H1 (cell line): ENCODE measurements around the gene ATP9B. TPM values are rescaled to one million over a fixed set of nuclear protein-coding genes. Genes with fewer than 3 reads are reported as not detected.

Source experiments
- ASH2L ChIP-seq: fragments of 200-600, 300-600 bp; sonication (generic); IDR thresholded peaks from one replicate; pipeline ENCODE4 v1.7.1; 2017; ENCODE audit warnings: low read length
- CHD7 ChIP-seq: fragments of 300-600 bp; sonication (generic); IDR thresholded peaks from 2 replicates; pipeline ENCODE4 v1.7.1; 2012; ENCODE audit warnings: low read length, moderate library complexity, mild to moderate bottlenecking, inconsistent platforms; ENCODE audit not compliant: insufficient replicate concordance
- KDM1A ChIP-seq: fragments of 200-600, 300-600 bp; sonication (generic); IDR thresholded peaks from 2 replicates; pipeline ENCODE4 v1.7.1; 2016; ENCODE audit warnings: mild to moderate bottlenecking, low read length, borderline replicate concordance
- RNF2 ChIP-seq: fragments of 200-900, 300-1000 bp; sonication (generic); IDR thresholded peaks from 2 replicates; pipeline ENCODE4 v1.7.1; 2016; ENCODE audit warnings: borderline replicate concordance, low read depth, mild to moderate bottlenecking, antibody characterized with exemption, low read length; ENCODE audit not compliant: poor library complexity, severe bottlenecking; ENCODE audit errors: missing control alignments
- SIN3A ChIP-seq, 2 experiments: IDR thresholded peaks in 1 of 2; conservative IDR thresholded peaks in 1 of 2; 2 replicates each; pipeline ENCODE4 v1.6.1; 2011 to 2012; ENCODE audit warnings: low read length in 2 of 2, improper control_type of control experiment in 1 of 2, low read depth in 1 of 2, mild to moderate bottlenecking in 1 of 2
- TAF1 ChIP-seq: IDR thresholded peaks from 2 replicates; pipeline ENCODE4 v1.6.1; 2011; ENCODE audit warnings: mild to moderate bottlenecking, low read depth, low read length
- polyA plus RNA-seq, 7 experiments: library from polyadenylated mRNA; depleted of rRNA in 3 of 7; stranded (reverse) in 5 of 7; unstranded in 2 of 7; fragments of >200 nt in 5 of 7; fragments of 200-250 nt in 2 of 7; gene quantifications; 1 replicate in 5 of 7; 2 replicates in 1 of 7; 4 replicates in 1 of 7; pipeline versions ENCODE4 v1.2.1 to v1.2.3, GENCODE V29; 2011 to 2013; ENCODE audit warnings: missing spikeins in 2 of 7, mixed read lengths in 2 of 7
- total RNA-seq: library from RNA; stranded (reverse); fragmentation: NEBNext Ultra II Directional; extraction: Animal tissue kit (Norgen Biotek cat#: 25700); gene quantifications from 2 replicates; pipeline ENCODE4 v1.2.1, GENCODE V29; 2021

The ATP9B gene
- total and polyA plus RNA-seq, 2 of the 8 experiments (the other 6 are each of a cell fraction or from before 2014, with no cell fraction given) = 15.1 to 21.7 TPM

GRCh38 chr18:79107886-79108285 lies 38.7 kb downstream of the ATP9B start (continued):
- no peak for TF ChIP-seq CHD7
- TF ChIP-seq RNF2 = no peak
- TF ChIP-seq ASH2L = no peak
- no peak for TF ChIP-seq KDM1A
- no peak for TF ChIP-seq SIN3A (conservative IDR thresholded peaks at IDR 0.05 in 1 of 2, IDR thresholded peaks at IDR 0.05 in 1 of 2; ENCODE audit: low read depth in 1 of 2, low read length in 2 of 2)
- no peak for TF ChIP-seq TAF1
- TF ChIP-seq, all 59 proteins: peak for 0
